Activated CD8-positive, alpha-beta T cell treated with anti-CD3 and anti-CD28 coated beads for 36 hours (primary cell): ENCODE results near the gene BIRC5. TPM values are rescaled to one million over a fixed set of nuclear protein-coding genes. Genes with fewer than 3 reads are reported as not detected.

Experiments
- ATAC-seq: fragments of 200-7000 bp; cut with Tn5 transposase; one replicate; pipeline ENCODE4 v1.10.0; 2021; ENCODE audit warnings: mild to moderate bottlenecking, moderate library complexity
- CTCF ChIA-PET: fragments of 350-600 bp; sonication (Branson Sonifier 250); formaldehyde crosslinking; loops from one replicate; lab custom pipeline; 2021; ENCODE audit warnings: antibody characterized with exemption; lab: Charles Lee
- POLR2A ChIA-PET: fragments of 350-600 bp; sonication (Branson Sonifier 250); formaldehyde crosslinking; loops from one replicate; lab custom pipeline; 2021; ENCODE audit warnings: antibody characterized with exemption; lab: Charles Lee
- DNase-seq: peaks from one replicate; pipeline ENCODE4 v3.0.0-alpha.2; 2020
- H3K27ac Mint-ChIP-seq: one replicate; pipeline ENCODE4 v1.8.0; 2021; ENCODE audit warnings: mild to moderate bottlenecking, mixed read lengths
- H3K27me3 Mint-ChIP-seq: one replicate; pipeline ENCODE4 v1.8.0; 2021; ENCODE audit warnings: mixed read lengths
- H3K36me3 Mint-ChIP-seq: one replicate; pipeline ENCODE4 v1.8.0; 2021; ENCODE audit warnings: low read depth, mixed read lengths
- H3K4me1 Mint-ChIP-seq: one replicate; pipeline ENCODE4 v1.8.0; 2021; ENCODE audit warnings: low read depth, mixed read lengths
- H3K4me3 Mint-ChIP-seq: one replicate; pipeline ENCODE4 v1.8.0; 2021; ENCODE audit warnings: mild to moderate bottlenecking, moderate library complexity, mixed read lengths
- H3K9me3 Mint-ChIP-seq: one replicate; pipeline ENCODE4 v1.8.0; 2021; ENCODE audit warnings: mixed read lengths
- CTCF ChIP-seq: fragments of 200-600 bp; IDR thresholded peaks from one replicate; pipeline ENCODE4 v1.8.0; 2022; ENCODE audit warnings: antibody characterized with exemption, mild to moderate bottlenecking
- intact Hi-C: fragments of 100-400 bp; cut with micrococcal nuclease; formaldehyde crosslinking; loops from one replicate; pipeline ENCODE4 v1.10.0; 2022
- total RNA-seq, 2 experiments: library from RNA; stranded (reverse); gene quantifications; one replicate each; pipeline ENCODE4 v1.2.3, GENCODE V29; 2021

The BIRC5 gene
- total RNA-seq, 2 experiments from 2014 or later, result 90.6 to 93.7 TPM

DNA sequence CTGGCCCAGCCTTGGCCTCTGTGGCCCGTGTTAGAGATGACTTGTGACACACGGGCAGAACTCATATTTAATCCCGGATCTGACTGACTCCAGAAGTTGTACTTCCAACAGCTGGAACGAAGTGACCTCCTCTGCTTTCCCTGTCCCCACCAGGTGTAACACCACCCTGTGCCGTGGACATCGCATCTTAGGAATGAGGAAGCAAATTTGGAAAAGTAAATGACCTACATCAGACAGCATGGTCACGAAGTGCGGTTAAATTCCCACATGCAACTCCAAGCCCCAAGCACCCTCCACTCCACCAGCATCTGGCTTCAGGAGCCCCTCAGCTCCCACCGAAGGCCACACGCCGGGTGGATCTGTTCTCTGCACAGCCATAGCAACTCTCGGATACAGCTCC, 30.1 kb upstream of the BIRC5 start:
- H3K4me3 Mint-ChIP-seq, result peak overlapping the region; percentile 22
- H3K4me1 Mint-ChIP-seq, result peaks cover 35% of the 10 kb centered on the region
- no peak for TF ChIP-seq CTCF
- intact Hi-C loops, result no loop called here
- peaks cover 59% of the 10 kb centered on the region for H3K36me3 Mint-ChIP-seq
- ATAC-seq, result no peak
- H3K9me3 Mint-ChIP-seq, result no peaks in the 10 kb centered on the region
- no peaks in the 10 kb centered on the region for H3K27me3 Mint-ChIP-seq
- H3K27ac Mint-ChIP-seq, result no peak overlapping the region
- POLR2A ChIA-PET, result interaction anchor here (0.6 to 6.6 kb wide), 4 partner anchors 9 to 52 kb away, joined by 3 to 100 read pairs (median 4); partner anchors contain the start of gene SYNGR2
- no peak for DNase-seq
- CTCF ChIA-PET, result interaction anchor here (0.9 to 1.3 kb wide), 3 partner anchors 10 to 99 kb away, joined by 3 to 5 read pairs (median 3); no protein-coding TSS in a partner anchor

GRCh38 chr17:78184351-78184750, 29.7 kb upstream of the BIRC5 start:
- DNase-seq, result no peak
- Mint-ChIP-seq H3K27me3 (no peaks in the 10 kb centered on the region), H3K9me3 (no peaks in the 10 kb centered on the region), H3K27ac (no peak overlapping the region), H3K4me1 (peaks cover 35% of the 10 kb centered on the region), H3K36me3 (peaks cover 54% of the 10 kb centered on the region), H3K4me3 (peak overlapping the region; percentile 93)
- intact Hi-C loops, result no loop called here
- no peak for TF ChIP-seq CTCF
- ChIA-PET POLR2A (interaction anchor here (1.0 to 6.6 kb wide), 4 partner anchors 8 to 65 kb away, joined by 3 to 100 read pairs (median 4); partner anchors contain the start of gene SYNGR2), CTCF (interaction anchor here (0.9 to 1.3 kb wide), 3 partner anchors 10 to 99 kb away, joined by 3 to 5 read pairs (median 3); no protein-coding TSS in a partner anchor)
- no peak for ATAC-seq

DNA sequence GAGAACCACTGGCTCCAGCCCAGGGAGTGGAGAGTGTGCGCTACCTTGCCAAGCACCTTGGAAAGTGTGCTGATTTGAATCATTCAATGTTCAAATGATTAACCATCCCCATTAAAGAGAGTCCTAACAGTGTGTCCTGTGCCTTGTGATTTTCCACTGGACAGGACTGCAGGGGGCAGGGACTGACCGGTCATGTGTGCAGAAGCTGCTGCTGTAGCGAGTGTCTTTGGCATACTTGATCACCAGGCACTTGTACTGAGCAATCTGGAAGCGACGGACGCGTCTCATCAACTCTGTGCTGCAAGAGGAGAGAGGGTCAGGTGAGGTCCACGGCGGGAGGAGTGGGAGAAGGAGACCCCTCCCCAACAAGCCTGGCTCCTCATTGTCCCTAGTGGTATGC, 29.2 kb upstream of the BIRC5 start:
- TF ChIP-seq CTCF, result no peak
- DNase-seq (no peak), ATAC-seq (no peak)
- H3K4me1 Mint-ChIP-seq, result peaks cover 35% of the 10 kb centered on the region
- intact Hi-C loops, result no loop called here
- ChIA-PET POLR2A (interaction anchor here (1.2 to 6.6 kb wide), 4 partner anchors 8 to 66 kb away, joined by 3 to 100 read pairs (median 4); partner anchors contain the start of gene SYNGR2), CTCF (interaction anchor here (0.9 to 2.8 kb wide), 3 partner anchors 9 to 100 kb away, joined by 3 to 29 read pairs (median 12); no protein-coding TSS in a partner anchor)
- peaks cover 49% of the 10 kb centered on the region for H3K36me3 Mint-ChIP-seq
- H3K27me3 Mint-ChIP-seq, result no peaks in the 10 kb centered on the region
- H3K9me3 Mint-ChIP-seq, result no peaks in the 10 kb centered on the region
- H3K4me3 Mint-ChIP-seq, result peak overlapping the region; percentile 93
- H3K27ac Mint-ChIP-seq, result no peak overlapping the region

GRCh38 chr17:78185981-78186691, 27.9 kb upstream of the BIRC5 start:
- ChIA-PET CTCF (interaction anchor here (0.8 to 2.8 kb wide), 6 partner anchors 10 to 101 kb away, joined by 4 to 29 read pairs (median 6); no protein-coding TSS in a partner anchor), POLR2A (interaction anchor here (0.8 to 6.6 kb wide), 8 partner anchors 10 to 61 kb away, joined by 3 to 100 read pairs (median 4); partner anchors contain the start of gene SYNGR2)
- no peak for DNase-seq
- Mint-ChIP-seq H3K9me3 (peaks cover 2% of the 10 kb centered on the region), H3K4me3 (peak overlapping the region; percentile 93), H3K27me3 (no peaks in the 10 kb centered on the region), H3K36me3 (peaks cover 44% of the 10 kb centered on the region), H3K4me1 (peaks cover 32% of the 10 kb centered on the region), H3K27ac (peak overlapping the region; percentile 82)
- no peak for TF ChIP-seq CTCF
- peak; percentile 2 for ATAC-seq
- intact Hi-C loops, result no loop called here
